WTC11 (cell line): ENCODE results near the gene OR52E5. TPM values are rescaled to one million over a fixed set of nuclear protein-coding genes. Genes with fewer than 3 reads are reported as not detected.

Source experiments
- ATAC-seq: fragments of 200-7000 bp; cut with Tn5 transposase; 2 replicates; pipeline ENCODE4 v1.10.0; 2021; ENCODE audit warnings: mild to moderate bottlenecking, moderate library complexity
- CTCF ChIA-PET: fragments of 300-600 bp; sonication (Branson Sonifier 250); formaldehyde crosslinking; loops from one replicate; lab custom pipeline; 2021; ENCODE audit warnings: antibody characterized with exemption; lab: Charles Lee
- POLR2A ChIA-PET: fragments of 350-600 bp; sonication (Branson Sonifier 250); formaldehyde crosslinking; loops from one replicate; lab custom pipeline; 2021; ENCODE audit warnings: antibody characterized with exemption; lab: Charles Lee
- DNase-seq: peaks from one replicate; pipeline ENCODE4 v3.0.0; 2021; ENCODE audit warnings: low spot score
- H3K27ac Mint-ChIP-seq: 2 replicates; pipeline ENCODE4 v1.8.0; 2021; ENCODE audit warnings: mixed read lengths
- H3K27me3 Mint-ChIP-seq: 2 replicates; pipeline ENCODE4 v1.8.0; 2021; ENCODE audit warnings: low read depth, mild to moderate bottlenecking, moderate library complexity, mixed read lengths
- H3K36me3 Mint-ChIP-seq: 2 replicates; pipeline ENCODE4 v1.8.0; 2021; ENCODE audit warnings: mixed read lengths
- H3K4me1 Mint-ChIP-seq: 2 replicates; pipeline ENCODE4 v1.8.0; 2022; ENCODE audit warnings: mixed read lengths
- H3K4me3 Mint-ChIP-seq: 2 replicates; pipeline ENCODE4 v1.8.0; 2021; ENCODE audit warnings: mild to moderate bottlenecking, moderate library complexity, mixed read lengths
- H3K9me3 Mint-ChIP-seq: 2 replicates; pipeline ENCODE4 v1.8.0; 2021; ENCODE audit warnings: mixed read lengths
- ATF1 ChIP-seq: sonication (generic); formaldehyde crosslinking; IDR thresholded peaks from 2 replicates; pipeline ENCODE4 v1.8.1; 2023; ENCODE audit warnings: mild to moderate bottlenecking, moderate library complexity, missing genetic modification reagents
- CREM ChIP-seq: sonication (generic); formaldehyde crosslinking; IDR thresholded peaks from 2 replicates; pipeline ENCODE4 v1.8.1; 2022; ENCODE audit warnings: mild to moderate bottlenecking, missing genetic modification reagents, moderate library complexity
- EMX1 ChIP-seq: fragments of 250-450 bp; sonication (Bioruptor Pico); IDR thresholded peaks from 2 replicates; pipeline ENCODE4 v1.8.0; 2021; ENCODE audit warnings: mild to moderate bottlenecking
- ERG ChIP-seq: fragments of 250-450 bp; sonication (Bioruptor Pico); IDR thresholded peaks from 2 replicates; pipeline ENCODE4 v1.8.0; 2021; ENCODE audit warnings: mild to moderate bottlenecking
- ETV6 ChIP-seq: sonication (generic); formaldehyde crosslinking; IDR thresholded peaks from 2 replicates; pipeline ENCODE4 v1.8.1; 2022; ENCODE audit warnings: mild to moderate bottlenecking, missing genetic modification reagents
- FOXP4 ChIP-seq: sonication (generic); formaldehyde crosslinking; IDR thresholded peaks from 2 replicates; pipeline ENCODE4 v1.8.0; 2022; ENCODE audit warnings: mild to moderate bottlenecking, missing genetic modification reagents
- IRF2 ChIP-seq: sonication (generic); formaldehyde crosslinking; IDR thresholded peaks from 2 replicates; pipeline ENCODE4 v1.8.0; 2022; ENCODE audit warnings: low read depth, missing genetic modification reagents, borderline replicate concordance
- JUN ChIP-seq: sonication (generic); formaldehyde crosslinking; IDR thresholded peaks from 2 replicates; pipeline ENCODE4 v1.8.0; 2023; ENCODE audit warnings: mild to moderate bottlenecking, missing genetic modification reagents
- MAX ChIP-seq: sonication (generic); formaldehyde crosslinking; IDR thresholded peaks from 2 replicates; pipeline ENCODE4 v1.8.0; 2022; ENCODE audit warnings: mild to moderate bottlenecking, missing genetic modification reagents
- MLX ChIP-seq: sonication (generic); formaldehyde crosslinking; IDR thresholded peaks from 2 replicates; pipeline ENCODE4 v1.8.1; 2023; ENCODE audit warnings: mild to moderate bottlenecking, missing genetic modification reagents, moderate library complexity
- MXD4 ChIP-seq: fragments of 250-450 bp; sonication (Bioruptor Pico); IDR thresholded peaks from 2 replicates; pipeline ENCODE4 v1.8.0; 2021; ENCODE audit warnings: mild to moderate bottlenecking, moderate library complexity, borderline replicate concordance
- MYBL2 ChIP-seq: sonication (generic); formaldehyde crosslinking; IDR thresholded peaks from 2 replicates; pipeline ENCODE4 v1.8.1; 2023; ENCODE audit warnings: mild to moderate bottlenecking, moderate library complexity, missing genetic modification reagents
- NFATC4 ChIP-seq: fragments of 250-450 bp; sonication (Bioruptor Pico); IDR thresholded peaks from 2 replicates; pipeline ENCODE4 v1.9.0; 2021; ENCODE audit warnings: mild to moderate bottlenecking
- NR3C1 ChIP-seq: sonication (generic); formaldehyde crosslinking; conservative IDR thresholded peaks from 2 replicates; pipeline ENCODE4 v1.8.1; 2023; ENCODE audit warnings: low read depth, mild to moderate bottlenecking, missing genetic modification reagents
- SP1 ChIP-seq: sonication (generic); formaldehyde crosslinking; conservative IDR thresholded peaks from 2 replicates; pipeline ENCODE4 v1.8.1; 2022; ENCODE audit warnings: missing genetic modification reagents
- ZNF121 ChIP-seq: sonication (generic); formaldehyde crosslinking; IDR thresholded peaks from 2 replicates; pipeline ENCODE4 v1.8.0; 2023; ENCODE audit warnings: missing genetic modification reagents
- ZNF263 ChIP-seq: sonication (generic); formaldehyde crosslinking; IDR thresholded peaks from 2 replicates; pipeline ENCODE4 v1.8.1; 2022; ENCODE audit warnings: low read depth, mild to moderate bottlenecking, moderate library complexity, missing genetic modification reagents
- ZNF281 ChIP-seq: sonication (generic); formaldehyde crosslinking; IDR thresholded peaks from 2 replicates; pipeline ENCODE4 v1.8.0; 2023; ENCODE audit warnings: mild to moderate bottlenecking, missing genetic modification reagents
- ZNF512 ChIP-seq: sonication (generic); formaldehyde crosslinking; IDR thresholded peaks from 2 replicates; pipeline ENCODE4 v1.8.1; 2022; ENCODE audit warnings: missing genetic modification reagents, borderline replicate concordance
- total RNA-seq: library from RNA; stranded (reverse); gene quantifications from 3 replicates; pipeline ENCODE4 v1.2.3, GENCODE V29; 2021

The OR52E5 gene
- total RNA-seq, 1 experiment from 2014 or later: not detected

- no peak for TF ChIP-seq ETV6 (CRISPR knock-in tag)
- TF ChIP-seq ZNF281 (CRISPR knock-in tag): no peak
- TF ChIP-seq MXD4 (CRISPR knock-in tag): no peak
- TF ChIP-seq JUN (CRISPR knock-in tag): no peak
- TF ChIP-seq ZNF121 (CRISPR knock-in tag): no peak
- no peak for TF ChIP-seq IRF2 (CRISPR knock-in tag)
- TF ChIP-seq NFATC4 (CRISPR knock-in tag): no peak
- TF ChIP-seq EMX1 (CRISPR knock-in tag): no peak
- TF ChIP-seq FOXP4: no peak
- TF ChIP-seq ZNF512: no peak
- no peak for TF ChIP-seq ZNF263 (CRISPR knock-in tag)
- no peak for TF ChIP-seq MYBL2
- TF ChIP-seq NR3C1: no peak
- no peak for TF ChIP-seq MLX (CRISPR knock-in tag)
- no peak for TF ChIP-seq MAX (CRISPR knock-in tag)
- no peak for TF ChIP-seq SP1 (CRISPR knock-in tag)
- no peak for TF ChIP-seq CREM
- Mint-ChIP-seq H3K9me3 (peaks cover 18% of the 10 kb centered on the region), H3K4me3 (no peak overlapping the region), H3K27ac (no peak overlapping the region), H3K27me3 (no peaks in the 10 kb centered on the region), H3K4me1 (no peaks in the 10 kb centered on the region), H3K36me3 (peaks cover 5% of the 10 kb centered on the region; the same call in 1 of the 2 replicates)
- no peak for ATAC-seq
- no peak for DNase-seq
- ChIA-PET POLR2A (no interaction called here), CTCF (interaction anchor here (0.6 kb wide), 1 partner anchor 54 kb away, joined by 3 read pairs; no protein-coding TSS in a partner anchor)
Measured at GRCh38 chr11:5865826-5866225, 27.2 kb upstream of the OR52E5 start.

- ATAC-seq (no peak), DNase-seq (no peak)
- Mint-ChIP-seq H3K4me1 (no peaks in the 10 kb centered on the region), H3K9me3 (peaks cover 12% of the 10 kb centered on the region), H3K27ac (no peak overlapping the region), H3K4me3 (no peak overlapping the region), H3K36me3 (no peaks in the 10 kb centered on the region)
- CTCF ChIA-PET: no interaction called here
- POLR2A ChIA-PET: no interaction called here
- TF ChIP-seq ATF1 (no peak), MXD4 (CRISPR knock-in tag) (no peak), ERG (no peak)
- TF ChIP-seq, all 79 proteins: peak for 0
- no peaks in the 10 kb centered on the region; the same call in 1 of the 2 replicates for H3K27me3 Mint-ChIP-seq
Measured at GRCh38 chr11:5878564-5878963, 14.4 kb upstream of the OR52E5 start.
